B cell (primary cell): ENCODE data around the gene MAPT. TPM values are rescaled to one million over a fixed set of nuclear protein-coding genes. Genes with fewer than 3 reads are reported as not detected.

Experiments
- ATAC-seq: fragments of 200-7000 bp; cut with Tn5 transposase; one replicate; pipeline ENCODE4 v1.10.0; 2021; ENCODE audit warnings: low read depth, mild to moderate bottlenecking, moderate number of reproducible peaks, moderate library complexity
- CTCF ChIA-PET: fragments of 350-600 bp; sonication (Branson Sonifier 250); formaldehyde crosslinking; loops from one replicate; lab custom pipeline; 2021; ENCODE audit warnings: antibody characterized with exemption, inconsistent platforms; lab: Charles Lee
- POLR2A ChIA-PET: fragments of 350-600 bp; sonication (Branson Sonifier 250); formaldehyde crosslinking; loops from one replicate; lab custom pipeline; 2021; ENCODE audit warnings: antibody characterized with exemption; lab: Charles Lee
- DNase-seq: peaks from one replicate; pipeline ENCODE4 v3.0.0; 2013
- H2AFZ ChIP-seq: 2 replicates; pipeline ENCODE4 v1.6.1; 2012; ENCODE audit warnings: mild to moderate bottlenecking, low read depth, low read length; ENCODE audit not compliant: insufficient read depth, poor library complexity, severe bottlenecking
- H3K27ac ChIP-seq, 2 donors: 1 replicate in 1 of 2; 2 replicates in 1 of 2; pipeline ENCODE4 v1.5.1; 2012 to 2013; ENCODE audit warnings: low read length in 2 of 2, mild to moderate bottlenecking in 2 of 2, moderate library complexity in 1 of 2
- H3K27me3 ChIP-seq, 4 experiments: fragments of 200-600 bp in 1 of 4; sonication (generic) in 1 of 4; replicated peaks in 1 of 4; 1 replicate in 2 of 4; 2 replicates in 2 of 4; pipeline versions ENCODE4 v1.6.1 to v1.7.0; 2013 to 2016; ENCODE audit warnings: low read length in 3 of 4, mild to moderate bottlenecking in 2 of 4, mixed read lengths in 1 of 4, moderate library complexity in 1 of 4; ENCODE audit not compliant: insufficient read depth in 4 of 4, control insufficient read depth in 3 of 4; ENCODE audit errors: control extremely low read depth in 1 of 4
- H3K36me3 ChIP-seq, 2 experiments: replicated peaks in 1 of 2; 1 replicate in 1 of 2; 2 replicates in 1 of 2; pipeline versions ENCODE4 v1.6.1 to v1.7.1; 2013; ENCODE audit warnings: low read length in 1 of 2; ENCODE audit not compliant: insufficient read depth in 2 of 2, control insufficient read depth in 1 of 2; ENCODE audit errors: control extremely low read depth in 1 of 2, extremely low read depth in 1 of 2
- H3K4me1 ChIP-seq, 2 donors: fragments of 200-600 bp in 1 of 2; sonication (generic) in 1 of 2; 1 replicate in 1 of 2; 2 replicates in 1 of 2; pipeline versions ENCODE4 v1.5.1 to v1.6.1; 2013 to 2017; ENCODE audit warnings: low read length in 2 of 2; ENCODE audit not compliant: control insufficient read depth in 2 of 2, insufficient read depth in 2 of 2
- H3K4me2 ChIP-seq: replicated peaks from 2 replicates; pipeline ENCODE3; 2012; ENCODE audit warnings: mild to moderate bottlenecking, low read depth, low read length; ENCODE audit not compliant: poor library complexity, severe bottlenecking
- H3K4me3 ChIP-seq, 5 experiments: fragments of 200-600 bp in 1 of 5; sonication (generic) in 1 of 5; 1 replicate in 3 of 5; 2 replicates in 2 of 5; pipeline versions ENCODE4 v1.5.1 to v1.7.0; 2011 to 2016; ENCODE audit warnings: low read length in 4 of 5, mild to moderate bottlenecking in 4 of 5, low read depth in 2 of 5, control low read depth in 1 of 5, moderate library complexity in 1 of 5; ENCODE audit not compliant: insufficient read depth in 1 of 5; ENCODE audit errors: control extremely low read depth in 1 of 5, extremely low read depth in 1 of 5
- H3K79me2 ChIP-seq: fragments of 200-600 bp; sonication (generic); one replicate; pipeline ENCODE4 v1.6.0; 2016; ENCODE audit warnings: low read length; ENCODE audit not compliant: control insufficient read depth, insufficient read depth
- H3K9ac ChIP-seq: fragments of 200-600 bp; sonication (generic); 2 replicates; pipeline ENCODE4 v1.6.1; 2017; ENCODE audit warnings: mild to moderate bottlenecking, low read length, moderate library complexity
- H3K9me3 ChIP-seq, 3 donors: one replicate each; pipeline versions ENCODE4 v1.6.1 to v1.7.1; 2013; ENCODE audit warnings: low read length in 2 of 3; ENCODE audit not compliant: control insufficient read depth in 2 of 3, insufficient read depth in 1 of 3; ENCODE audit errors: control extremely low read depth in 1 of 3
- H4K20me1 ChIP-seq: 2 replicates; pipeline ENCODE4 v1.6.0; 2012; ENCODE audit warnings: mild to moderate bottlenecking, low read length; ENCODE audit not compliant: insufficient read depth, control insufficient read depth, poor library complexity, severe bottlenecking
- H3K27ac Mint-ChIP-seq: one replicate; pipeline ENCODE4 v1.8.0; 2021; ENCODE audit warnings: mixed read lengths
- H3K27me3 Mint-ChIP-seq: one replicate; pipeline ENCODE4 v1.8.0; 2021; ENCODE audit warnings: mixed read lengths
- H3K4me1 Mint-ChIP-seq: one replicate; pipeline ENCODE4 v1.8.0; 2021; ENCODE audit warnings: mixed read lengths
- H3K4me3 Mint-ChIP-seq: one replicate; pipeline ENCODE4 v1.8.0; 2021; ENCODE audit warnings: mixed read lengths
- H3K9me3 Mint-ChIP-seq: one replicate; pipeline ENCODE4 v1.8.0; 2022; ENCODE audit warnings: mixed read lengths; ENCODE audit not compliant: insufficient read depth
- EZH2 ChIP-seq: IDR thresholded peaks from 2 replicates; pipeline ENCODE4 v1.6.1; 2012; ENCODE audit warnings: borderline replicate concordance, low read depth, mild to moderate bottlenecking, moderate library complexity, low read length; ENCODE audit not compliant: insufficient read depth, poor library complexity, severe bottlenecking
- WGBS: methylation state at CpG from one replicate; pipeline ENCODE4 v1.1.5; 2013; ENCODE audit warnings: missing lambda C conversion rate; ENCODE audit not compliant: insufficient coverage; 5-methylcytosine and 5-hydroxymethylcytosine counted together
- intact Hi-C: fragments of 100-400 bp; cut with micrococcal nuclease; formaldehyde crosslinking; loops from one replicate; pipeline ENCODE4 v1.10.0; 2022
- polyA plus RNA-seq: library from polyadenylated mRNA; depleted of rRNA; stranded (reverse); fragments of >200 nt; gene quantifications from 2 replicates; pipeline ENCODE4 v1.2.3, GENCODE V29; 2012
- total RNA-seq, 2 donors: library from RNA; stranded (reverse); fragments of 120-200 nt in 1 of 2; gene quantifications; 1 replicate in 1 of 2; 2 replicates in 1 of 2; pipeline versions ENCODE4 v1.2.3 to v1.2.4, GENCODE V29; 2013 to 2022
- TF ChIP-seq, protein P1 (sequence below): fragments of 200-600 bp; IDR thresholded peaks from one replicate; pipeline ENCODE4 v1.8.0; 2022; ENCODE audit warnings: antibody characterized with exemption, mild to moderate bottlenecking

Gene MAPT
- total and polyA plus RNA-seq, 2 donors (not counting 1 experiment from before 2014, with no cell fraction given), result 0.13 to 0.20 TPM

DNA sequence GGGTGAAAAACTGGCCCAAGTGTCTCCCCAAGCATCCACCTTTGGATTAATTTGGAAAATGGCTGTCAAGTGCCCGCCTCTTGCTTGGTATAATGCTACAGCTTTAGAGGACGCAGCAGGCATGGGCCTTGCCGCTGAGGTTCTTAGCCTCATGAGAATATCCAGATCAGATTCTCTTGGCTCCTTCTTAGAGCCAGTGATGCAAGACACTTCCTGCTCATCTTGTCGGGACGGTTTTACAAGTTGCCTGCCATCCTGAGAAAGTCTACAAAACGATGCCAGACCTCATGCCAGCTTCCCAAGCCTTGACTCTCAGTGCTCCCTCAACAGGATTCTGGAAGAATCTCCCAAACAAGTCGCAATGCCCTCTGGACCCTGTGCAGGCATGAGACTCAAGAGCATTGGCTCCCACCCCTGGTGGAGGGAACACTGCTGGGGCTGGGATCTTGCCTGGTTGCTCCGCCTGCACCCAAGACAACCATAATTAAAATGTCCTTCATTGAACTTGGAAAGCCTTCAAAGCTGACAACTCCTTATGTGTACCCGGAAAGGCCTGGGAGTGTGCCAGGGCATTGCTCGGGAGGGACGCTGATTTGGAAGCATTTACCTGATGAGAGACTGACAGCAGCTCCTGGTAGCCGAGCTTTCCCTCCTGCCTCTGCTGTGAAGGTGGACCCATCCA is 78.9 kb downstream of the MAPT start:
- H3K4me1 ChIP-seq, result peaks cover 21 to 31% of the 10 kb centered on the region in 2 donors
- H3K4me2 ChIP-seq, result no peak overlapping the region
- Mint-ChIP-seq H3K9me3 (no peaks in the 10 kb centered on the region), H3K27ac (no peak overlapping the region), H3K4me3 (no peak overlapping the region), H3K4me1 (peaks cover 30% of the 10 kb centered on the region), H3K27me3 (peaks cover 17% of the 10 kb centered on the region)
- no peak overlapping the region for H3K4me3 ChIP-seq
- CTCF ChIA-PET, result interaction anchor here (0.6 kb wide), 1 partner anchor 65 kb away, joined by 3 read pairs; no protein-coding TSS in a partner anchor
- ATAC-seq (no peak), DNase-seq (no peak)
- no peak overlapping the region for H3K27ac ChIP-seq
- no peaks in the 10 kb centered on the region for H3K79me2 ChIP-seq
- H3K9ac ChIP-seq, result no peak overlapping the region
- 86% methylated on average over 12 of the region's 12 CpGs for WGBS
- TF ChIP-seq, protein P1, sequence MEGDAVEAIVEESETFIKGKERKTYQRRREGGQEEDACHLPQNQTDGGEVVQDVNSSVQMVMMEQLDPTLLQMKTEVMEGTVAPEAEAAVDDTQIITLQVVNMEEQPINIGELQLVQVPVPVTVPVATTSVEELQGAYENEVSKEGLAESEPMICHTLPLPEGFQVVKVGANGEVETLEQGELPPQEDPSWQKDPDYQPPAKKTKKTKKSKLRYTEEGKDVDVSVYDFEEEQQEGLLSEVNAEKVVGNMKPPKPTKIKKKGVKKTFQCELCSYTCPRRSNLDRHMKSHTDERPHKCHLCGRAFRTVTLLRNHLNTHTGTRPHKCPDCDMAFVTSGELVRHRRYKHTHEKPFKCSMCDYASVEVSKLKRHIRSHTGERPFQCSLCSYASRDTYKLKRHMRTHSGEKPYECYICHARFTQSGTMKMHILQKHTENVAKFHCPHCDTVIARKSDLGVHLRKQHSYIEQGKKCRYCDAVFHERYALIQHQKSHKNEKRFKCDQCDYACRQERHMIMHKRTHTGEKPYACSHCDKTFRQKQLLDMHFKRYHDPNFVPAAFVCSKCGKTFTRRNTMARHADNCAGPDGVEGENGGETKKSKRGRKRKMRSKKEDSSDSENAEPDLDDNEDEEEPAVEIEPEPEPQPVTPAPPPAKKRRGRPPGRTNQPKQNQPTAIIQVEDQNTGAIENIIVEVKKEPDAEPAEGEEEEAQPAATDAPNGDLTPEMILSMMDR, result no peak
- no peak for TF ChIP-seq EZH2
- no peak overlapping the region for H2AFZ ChIP-seq
- no peaks in the 10 kb centered on the region for H4K20me1 ChIP-seq
- no peaks in the 10 kb centered on the region for H3K36me3 ChIP-seq
- POLR2A ChIA-PET, result no interaction called here
- H3K9me3 ChIP-seq, result peaks cover 0 to 8% (median 3%) of the 10 kb centered on the region in 3 donors
- H3K27me3 ChIP-seq, result no peaks in the 10 kb centered on the region
- intact Hi-C loops, result no loop called here
